Measurements from ENCODE around the gene TNNT3. TPM values are rescaled to one million over a fixed set of nuclear protein-coding genes. Genes with fewer than 3 reads are reported as not detected.
"Not testable (repeated sequence)": the region's sequence is repeated elsewhere in the genome, so short reads cannot be mapped to it uniquely, and the experiment has no call there.

Gene TNNT3
- total RNA-seq, 1 experiment from 2014 or later = 0.71 TPM

DNA sequence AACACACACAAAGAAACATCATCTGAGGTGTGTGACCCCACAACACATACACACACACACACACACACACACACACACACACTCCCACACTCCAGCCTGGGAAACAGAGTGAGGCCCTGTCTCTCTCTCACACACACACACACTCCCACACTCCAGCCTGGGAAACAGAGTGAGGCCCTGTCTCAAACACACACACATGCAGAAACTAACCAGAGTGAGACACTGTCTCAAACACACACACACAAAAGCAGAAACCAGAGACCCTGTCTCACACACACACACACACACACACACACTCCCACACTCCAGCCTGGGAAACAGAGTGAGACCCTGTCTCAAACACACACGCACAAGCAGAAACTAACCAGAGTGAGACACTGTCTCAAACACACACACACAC, 20.3 kb downstream of the TNNT3 start:
- ATAC-seq; H3K4me3 ChIP-seq (replicated peaks in 1 of 2; ENCODE audit: low read depth in 1 of 2, low read length in 2 of 2); H3K4me1 ChIP-seq (ENCODE audit: control insufficient read depth in 1 of 2, insufficient read depth in 2 of 2, low read length in 2 of 2); H3K9me3 ChIP-seq (ENCODE audit: control insufficient read depth in 1 of 2, insufficient read depth in 1 of 2, low read depth in 1 of 2, low read length in 2 of 2); H3K9ac ChIP-seq (ENCODE audit: low read length); CTCF ChIA-PET; H2AFZ ChIP-seq (ENCODE audit: low read depth, low read length, poor library complexity, severe bottlenecking); DNase-seq (ENCODE audit: low read depth, low spot score); POLR2A ChIA-PET; H3K79me2 ChIP-seq (ENCODE audit: insufficient read depth, low read length); H3K27ac ChIP-seq (ENCODE audit: low read depth, low read length); H4K20me1 ChIP-seq (ENCODE audit: insufficient read depth); H3K27me3 ChIP-seq (ENCODE audit: insufficient read depth, low read length); H3K4me2 ChIP-seq (ENCODE audit: low read length); BruUV-seq (replicated peaks); H3K9me2 ChIP-seq (ENCODE audit: insufficient read depth); H3K36me3 ChIP-seq (ENCODE audit: control insufficient read depth in 1 of 2, insufficient read depth in 2 of 2, low read length in 2 of 2); RAD21 ChIA-PET (ENCODE audit: low non-redundant PET in 1 of 2, low total read pairs in 2 of 2, uncharacterized antibody in 2 of 2, unreplicated experiment in 2 of 2): not testable (repeated sequence)
- intact Hi-C loops (cut with micrococcal nuclease) = loop anchor here (10.0 kb wide), 1 partner anchor 45 kb away; the partner anchor contains the start of gene PRR33

DNA sequence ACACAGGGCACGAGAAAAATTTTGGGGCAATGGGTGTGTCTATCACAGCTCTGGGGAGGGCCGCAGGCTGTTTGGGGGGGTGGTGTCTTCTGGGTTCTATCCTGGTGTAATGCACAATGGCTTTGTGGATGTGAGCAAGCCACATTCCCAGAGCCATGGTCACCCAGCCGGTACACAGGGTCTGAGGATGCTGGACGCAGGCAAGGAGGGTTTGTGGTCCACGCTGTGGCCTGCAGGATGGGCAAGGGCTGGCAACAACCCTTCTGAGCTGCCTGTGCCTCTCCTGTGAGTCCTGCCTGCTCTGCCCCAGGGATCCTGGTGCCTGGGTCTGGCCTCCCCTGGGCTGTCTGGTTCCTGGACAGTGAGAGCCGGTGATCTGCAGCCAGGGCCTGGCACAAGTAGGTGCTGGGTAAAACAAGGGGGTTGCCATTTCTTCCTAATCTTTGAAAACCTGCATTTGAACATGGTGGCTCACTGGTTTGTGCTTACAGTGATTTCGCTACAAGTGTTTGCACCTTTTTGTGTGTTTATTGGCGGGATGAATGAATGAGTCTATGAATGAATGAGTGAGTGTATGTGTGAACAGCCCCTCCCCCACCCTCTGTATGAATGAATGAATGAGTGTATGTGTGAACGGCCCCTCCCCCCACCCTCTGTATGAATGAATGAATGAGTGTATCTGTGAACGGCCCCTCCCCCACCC, 23.2 kb downstream of the TNNT3 start:
- Histone ChIP-seq H3K27me3 (ENCODE audit: insufficient read depth, low read length) (no peaks in the 10 kb centered on the region), H4K20me1 (ENCODE audit: insufficient read depth) (no peaks in the 10 kb centered on the region), H2AFZ (ENCODE audit: low read depth, low read length, poor library complexity, severe bottlenecking) (no peak overlapping the region), H3K9me2 (ENCODE audit: insufficient read depth) (no peaks in the 10 kb centered on the region), H3K4me2 (ENCODE audit: low read length) (no peak overlapping the region), H3K36me3 (ENCODE audit: control insufficient read depth in 1 of 2, insufficient read depth in 2 of 2, low read length in 2 of 2) (no peaks in the 10 kb centered on the region), H3K9me3 (ENCODE audit: control insufficient read depth in 1 of 2, insufficient read depth in 1 of 2, low read depth in 1 of 2, low read length in 2 of 2) (no peaks in the 10 kb centered on the region), H3K27ac (ENCODE audit: low read depth, low read length) (no peak overlapping the region), H3K4me1 (ENCODE audit: control insufficient read depth in 1 of 2, insufficient read depth in 2 of 2, low read length in 2 of 2) (peaks cover 0 to 9% of the 10 kb centered on the region in 2 experiments; a peak in 1 of 4 replicates), H3K9ac (ENCODE audit: low read length) (no peak overlapping the region), H3K79me2 (ENCODE audit: insufficient read depth, low read length) (no peaks in the 10 kb centered on the region), H3K4me3 (replicated peaks in 1 of 2; ENCODE audit: low read depth in 1 of 2, low read length in 2 of 2) (no peak overlapping the region)
- intact Hi-C loops (cut with micrococcal nuclease) = loop anchor here (10.0 kb wide), 1 partner anchor 48 kb away; the partner anchor contains the start of gene PRR33
- ATAC-seq = no peak
- RAD21 ChIA-PET (ENCODE audit: low non-redundant PET in 1 of 2, low total read pairs in 2 of 2, uncharacterized antibody in 2 of 2, unreplicated experiment in 2 of 2) = interaction anchor here in 1 of 2 experiments (0.6 kb wide), 1 partner anchor 110 kb away, joined by 3 read pairs; no protein-coding TSS in a partner anchor
- no peak for DNase-seq (ENCODE audit: low read depth, low spot score)
- BruUV-seq (replicated peaks) = no TSS peak
- POLR2A ChIA-PET = no interaction called here
- CTCF ChIA-PET = interaction anchor here (1.6 kb wide), 1 partner anchor 60 kb away, joined by 4 read pairs; no protein-coding TSS in a partner anchor
- TF ChIP-seq EZH2phosphoT487 (IDR thresholded peaks at IDR 0.05; ENCODE audit: borderline replicate concordance) (no peak), EZH2 (IDR thresholded peaks at IDR 0.05) (no peak), TCF7L2 (IDR thresholded peaks at IDR 0.05; ENCODE audit: borderline replicate concordance, extremely low read depth, insufficient read depth, insufficient read length) (no peak), CEBPB (IDR thresholded peaks at IDR 0.05; ENCODE audit: low read depth) (no peak), SRF (IDR thresholded peaks at IDR 0.05; ENCODE audit: low read depth) (no peak), FOSL1 (IDR thresholded peaks at IDR 0.05; ENCODE audit: low read depth) (no peak), SIN3A (IDR thresholded peaks at IDR 0.05; ENCODE audit: low read depth) (no peak), ZFX (IDR thresholded peaks at IDR 0.05) (no peak), ZNF274 (IDR thresholded peaks at IDR 0.05; ENCODE audit: low read depth, low read length) (no peak), YY1 (IDR thresholded peaks at IDR 0.05; ENCODE audit: extremely low read depth, insufficient replicate concordance, low read depth, low read length) (no peak), POLR2AphosphoS5 (IDR thresholded peaks at IDR 0.05; ENCODE audit: low read depth, low read length) (no peak), POLR2A (IDR thresholded peaks at IDR 0.05; ENCODE audit: borderline replicate concordance, extremely low read depth, insufficient read depth, insufficient read length) (no peak), EGR1 (IDR thresholded peaks at IDR 0.05; ENCODE audit: low read depth) (no peak)
- TF ChIP-seq, protein P1, sequence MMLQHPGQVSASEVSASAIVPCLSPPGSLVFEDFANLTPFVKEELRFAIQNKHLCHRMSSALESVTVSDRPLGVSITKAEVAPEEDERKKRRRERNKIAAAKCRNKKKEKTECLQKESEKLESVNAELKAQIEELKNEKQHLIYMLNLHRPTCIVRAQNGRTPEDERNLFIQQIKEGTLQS (IDR thresholded peaks at IDR 0.05) = no peak
- TF ChIP-seq, protein P2, sequence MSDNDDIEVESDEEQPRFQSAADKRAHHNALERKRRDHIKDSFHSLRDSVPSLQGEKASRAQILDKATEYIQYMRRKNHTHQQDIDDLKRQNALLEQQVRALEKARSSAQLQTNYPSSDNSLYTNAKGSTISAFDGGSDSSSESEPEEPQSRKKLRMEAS (IDR thresholded peaks at IDR 0.05) = no peak
- TF ChIP-seq, protein P3, sequence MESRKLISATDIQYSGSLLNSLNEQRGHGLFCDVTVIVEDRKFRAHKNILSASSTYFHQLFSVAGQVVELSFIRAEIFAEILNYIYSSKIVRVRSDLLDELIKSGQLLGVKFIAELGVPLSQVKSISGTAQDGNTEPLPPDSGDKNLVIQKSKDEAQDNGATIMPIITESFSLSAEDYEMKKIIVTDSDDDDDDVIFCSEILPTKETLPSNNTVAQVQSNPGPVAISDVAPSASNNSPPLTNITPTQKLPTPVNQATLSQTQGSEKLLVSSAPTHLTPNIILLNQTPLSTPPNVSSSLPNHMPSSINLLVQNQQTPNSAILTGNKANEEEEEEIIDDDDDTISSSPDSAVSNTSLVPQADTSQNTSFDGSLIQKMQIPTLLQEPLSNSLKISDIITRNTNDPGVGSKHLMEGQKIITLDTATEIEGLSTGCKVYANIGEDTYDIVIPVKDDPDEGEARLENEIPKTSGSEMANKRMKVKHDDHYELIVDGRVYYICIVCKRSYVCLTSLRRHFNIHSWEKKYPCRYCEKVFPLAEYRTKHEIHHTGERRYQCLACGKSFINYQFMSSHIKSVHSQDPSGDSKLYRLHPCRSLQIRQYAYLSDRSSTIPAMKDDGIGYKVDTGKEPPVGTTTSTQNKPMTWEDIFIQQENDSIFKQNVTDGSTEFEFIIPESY (IDR thresholded peaks at IDR 0.05; ENCODE audit: extremely low read depth, insufficient replicate concordance, low read length) = no peak
